ENCODE data around the gene MPEG1. TPM values are rescaled to one million over a fixed set of nuclear protein-coding genes. Genes with fewer than 3 reads are reported as not detected.

The MPEG1 gene
- total RNA-seq, 1 experiment from 2014 or later = not detected

- H3K4ac ChIP-seq (ENCODE audit: low read depth, low read length) = no peak overlapping the region
- H4K8ac ChIP-seq (replicated peaks; ENCODE audit: insufficient read length, low read depth, low read length) = no peak overlapping the region
- H3K4me1 ChIP-seq (ENCODE audit: insufficient read depth, low read length) = no peaks in the 10 kb centered on the region
- no peaks in the 10 kb centered on the region for H3K27me3 ChIP-seq (ENCODE audit: insufficient read depth, low read length)
- no peak overlapping the region for H3K56ac ChIP-seq (ENCODE audit: insufficient read length, low read depth, low read length)
- no peak overlapping the region for H3K23ac ChIP-seq (ENCODE audit: insufficient read length, low read depth, low read length)
- H3T11ph ChIP-seq (ENCODE audit: low read length) = no peak overlapping the region
- H2AK5ac ChIP-seq (ENCODE audit: insufficient read length, low read length) = no peak overlapping the region
- Mint-ChIP-seq H3K36me3 (ENCODE audit: insufficient read depth in 1 of 3, low read depth in 3 of 3) (peaks cover 41 to 69% (median 46%) of the 10 kb centered on the region in 3 experiments), H3K27ac (no peak overlapping the region), H3K9me3 (peaks cover 0 to 4% of the 10 kb centered on the region in 2 experiments; a peak in 3 of 5 replicates), H3K4me3 (no peak overlapping the region), H3K4me1 (peaks cover 2 to 3% of the 10 kb centered on the region in 2 experiments; a peak in 2 of 4 replicates), H3K27me3 (ENCODE audit: low read depth) (no peaks in the 10 kb centered on the region)
- H2AFZ ChIP-seq (ENCODE audit: low read length) = no peak overlapping the region
- no CpG with 5 or more reads among the region's 2 CpGs for WGBS (ENCODE audit: extremely low coverage, insufficient read length, low lambda C conversion rate)
- no peak overlapping the region for H3K18ac ChIP-seq (ENCODE audit: insufficient read length, low read depth, low read length)
- no peaks in the 10 kb centered on the region for H3K79me1 ChIP-seq (ENCODE audit: insufficient read depth, low read depth, low read length, poor library complexity, severe bottlenecking)
- H2BK12ac ChIP-seq (ENCODE audit: insufficient read length, low read depth, low read length) = no peak overlapping the region
- DNase-seq = no peak
- H4K20me1 ChIP-seq (ENCODE audit: control insufficient read depth, insufficient read depth, insufficient read length) = no peaks in the 10 kb centered on the region
- no peak overlapping the region for H2BK5ac ChIP-seq (ENCODE audit: insufficient read length, low read length)
- H2BK15ac ChIP-seq (ENCODE audit: low read depth, low read length) = no peak overlapping the region
- no peaks in the 10 kb centered on the region for H3K23me2 ChIP-seq (ENCODE audit: insufficient read length, low read depth, low read length, poor library complexity, severe bottlenecking)
- H3K27ac ChIP-seq (ENCODE audit: insufficient read length, low read depth, low read length) = no peak overlapping the region
- no peak overlapping the region for H4K91ac ChIP-seq (ENCODE audit: insufficient read length, low read depth, low read length)
- no peak overlapping the region for H3K4me2 ChIP-seq (ENCODE audit: insufficient read depth, insufficient read length, low read length)
- H2BK120ac ChIP-seq (ENCODE audit: low read depth, low read length, poor library complexity, severe bottlenecking) = no peak overlapping the region
- no peaks in the 10 kb centered on the region; the same call in 1 of the 2 replicates for H3K79me2 ChIP-seq (ENCODE audit: insufficient read depth, low read length)
- peaks cover 6% of the 10 kb centered on the region for H3K9me3 ChIP-seq (ENCODE audit: control insufficient read depth, low read depth, low read length)
- no peak overlapping the region for H2BK20ac ChIP-seq (ENCODE audit: low read depth, low read length, poor library complexity, severe bottlenecking)
- TF ChIP-seq CTCF (conservative IDR thresholded peaks at IDR 0.05) = no peak
- no peak overlapping the region for H4K5ac ChIP-seq (ENCODE audit: insufficient read length, low read depth, low read length)
- no peak overlapping the region for H3K9ac ChIP-seq (ENCODE audit: extremely low read depth, insufficient read length, low read length)
- no peak overlapping the region for H3K14ac ChIP-seq (ENCODE audit: insufficient read depth, low read length)
Observed at GRCh38 chr11:59198726-59199125, 14.0 kb downstream of the MPEG1 start.
